Omental fat pad (tissue), 4 donors: Measurements from ENCODE around the gene GLTPD2. TPM values are rescaled to one million over a fixed set of nuclear protein-coding genes. Genes with fewer than 3 reads are reported as not detected.

Experiments used
- ATAC-seq: fragments of 150-250 bp; one replicate; pipeline ENCODE4 v1.9.1; 2016; ENCODE audit warnings: mild to moderate bottlenecking, moderate library complexity; ENCODE audit not compliant: low FRiP score
- DNase-seq: peaks from one replicate; pipeline ENCODE4 v3.0.0-alpha.2; 2019; ENCODE audit warnings: low spot score
- total RNA-seq, 4 donors: library from RNA; depleted of rRNA; stranded (reverse); fragments of >200 nt; gene quantifications; one replicate each; pipeline ENCODE4 v1.1.0, GENCODE V29; 2016
- TF ChIP-seq, protein P1 (sequence below), 3 donors: fragments of 450-650 bp; IDR thresholded peaks; one replicate each; pipeline ENCODE4 v1.5.1; 2016 to 2017; ENCODE audit warnings: antibody characterized with exemption in 3 of 3, mild to moderate bottlenecking in 3 of 3, moderate library complexity in 2 of 3

The GLTPD2 gene
- total RNA-seq, 4 donors from 2014 or later: not detected

DNA sequence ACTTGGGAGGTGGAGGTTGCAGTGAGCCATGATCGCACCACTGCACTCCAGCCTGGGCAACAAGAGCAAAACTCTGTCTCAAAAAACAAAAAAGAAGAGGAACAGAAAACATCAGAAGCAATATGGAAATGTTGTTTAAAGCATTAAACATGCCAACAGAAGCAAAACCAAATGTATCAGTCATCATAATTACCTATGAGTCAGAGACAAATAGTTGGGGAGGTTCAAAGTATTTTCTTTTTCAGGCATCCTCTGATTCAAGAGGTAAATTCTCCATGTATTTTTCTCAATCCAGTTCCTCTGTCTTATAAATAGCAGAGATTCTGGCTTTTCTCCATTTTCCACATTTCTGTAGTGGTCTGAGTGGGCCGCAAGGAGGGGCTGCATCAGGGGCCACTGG lies 19.1 kb upstream of the GLTPD2 start:
- DNase-seq: no peak
- TF ChIP-seq, protein P1, sequence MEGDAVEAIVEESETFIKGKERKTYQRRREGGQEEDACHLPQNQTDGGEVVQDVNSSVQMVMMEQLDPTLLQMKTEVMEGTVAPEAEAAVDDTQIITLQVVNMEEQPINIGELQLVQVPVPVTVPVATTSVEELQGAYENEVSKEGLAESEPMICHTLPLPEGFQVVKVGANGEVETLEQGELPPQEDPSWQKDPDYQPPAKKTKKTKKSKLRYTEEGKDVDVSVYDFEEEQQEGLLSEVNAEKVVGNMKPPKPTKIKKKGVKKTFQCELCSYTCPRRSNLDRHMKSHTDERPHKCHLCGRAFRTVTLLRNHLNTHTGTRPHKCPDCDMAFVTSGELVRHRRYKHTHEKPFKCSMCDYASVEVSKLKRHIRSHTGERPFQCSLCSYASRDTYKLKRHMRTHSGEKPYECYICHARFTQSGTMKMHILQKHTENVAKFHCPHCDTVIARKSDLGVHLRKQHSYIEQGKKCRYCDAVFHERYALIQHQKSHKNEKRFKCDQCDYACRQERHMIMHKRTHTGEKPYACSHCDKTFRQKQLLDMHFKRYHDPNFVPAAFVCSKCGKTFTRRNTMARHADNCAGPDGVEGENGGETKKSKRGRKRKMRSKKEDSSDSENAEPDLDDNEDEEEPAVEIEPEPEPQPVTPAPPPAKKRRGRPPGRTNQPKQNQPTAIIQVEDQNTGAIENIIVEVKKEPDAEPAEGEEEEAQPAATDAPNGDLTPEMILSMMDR (IDR thresholded peaks at IDR 0.05): no peak
- no peak for ATAC-seq

DNA sequence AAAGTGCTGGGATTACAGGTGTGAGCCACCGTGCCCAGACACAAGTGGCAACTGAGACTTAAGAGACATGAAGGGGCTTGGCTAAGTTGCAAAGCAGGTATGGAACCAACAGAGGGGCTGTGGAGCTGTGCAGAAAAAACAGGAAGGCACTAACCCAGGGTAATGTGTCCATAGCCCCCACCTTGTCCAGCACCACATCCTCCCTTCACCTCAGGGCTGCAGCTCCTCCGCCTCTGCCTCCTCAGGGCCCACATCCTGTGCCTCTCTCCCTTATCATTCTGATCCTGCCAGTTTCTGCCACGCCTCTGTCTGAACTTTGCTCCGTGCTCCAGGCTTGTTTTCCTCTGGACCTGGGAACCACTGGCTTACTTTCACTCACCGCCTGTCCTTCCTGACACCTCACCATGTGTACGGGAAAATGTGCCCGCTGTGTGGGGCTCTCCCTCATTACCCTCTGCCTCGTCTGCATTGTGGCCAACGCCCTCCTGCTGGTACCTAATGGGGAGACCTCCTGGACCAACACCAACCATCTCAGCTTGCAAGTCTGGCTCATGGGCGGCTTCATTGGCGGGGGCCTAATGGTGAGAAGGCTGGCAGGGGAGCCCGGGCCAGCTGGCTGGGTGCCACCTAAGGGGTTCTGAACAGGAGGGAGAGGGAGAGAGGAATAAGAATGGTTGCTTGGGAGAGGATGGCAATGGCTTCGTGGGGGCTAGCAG lies 17.1 kb upstream of the GLTPD2 start, which contains the start of gene TM4SF5:
TSS of gene TM4SF5 (plus strand) at position 368 of the 716 bp plus-strand sequence. CDS start at position 405, 37 bp downstream.
- TF ChIP-seq, protein P1 (IDR thresholded peaks at IDR 0.05): no peak
- ATAC-seq (no peak), DNase-seq (no peak)

DNA sequence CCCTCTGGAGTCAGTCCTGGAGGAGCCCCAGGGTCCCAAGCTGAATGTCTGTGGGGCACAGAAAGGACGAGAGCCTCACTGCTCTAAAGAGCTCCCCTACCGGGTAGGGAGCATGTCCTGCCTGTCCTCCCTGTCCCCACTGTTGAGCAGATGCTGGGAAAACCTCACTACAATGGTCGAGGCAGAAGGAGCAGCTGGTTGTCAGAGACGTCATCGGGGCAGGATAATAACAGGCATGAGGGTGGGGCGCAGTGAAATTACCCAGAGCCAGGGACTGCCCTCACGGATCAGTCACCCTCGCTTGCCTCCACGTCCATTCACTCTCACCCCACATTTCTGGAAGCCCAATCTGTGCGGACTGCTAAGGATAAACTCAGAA lies 16.5 kb upstream of the GLTPD2 start:
- TF ChIP-seq, protein P1 (IDR thresholded peaks at IDR 0.05): no peak
- no peak for DNase-seq
- no peak for ATAC-seq

DNA sequence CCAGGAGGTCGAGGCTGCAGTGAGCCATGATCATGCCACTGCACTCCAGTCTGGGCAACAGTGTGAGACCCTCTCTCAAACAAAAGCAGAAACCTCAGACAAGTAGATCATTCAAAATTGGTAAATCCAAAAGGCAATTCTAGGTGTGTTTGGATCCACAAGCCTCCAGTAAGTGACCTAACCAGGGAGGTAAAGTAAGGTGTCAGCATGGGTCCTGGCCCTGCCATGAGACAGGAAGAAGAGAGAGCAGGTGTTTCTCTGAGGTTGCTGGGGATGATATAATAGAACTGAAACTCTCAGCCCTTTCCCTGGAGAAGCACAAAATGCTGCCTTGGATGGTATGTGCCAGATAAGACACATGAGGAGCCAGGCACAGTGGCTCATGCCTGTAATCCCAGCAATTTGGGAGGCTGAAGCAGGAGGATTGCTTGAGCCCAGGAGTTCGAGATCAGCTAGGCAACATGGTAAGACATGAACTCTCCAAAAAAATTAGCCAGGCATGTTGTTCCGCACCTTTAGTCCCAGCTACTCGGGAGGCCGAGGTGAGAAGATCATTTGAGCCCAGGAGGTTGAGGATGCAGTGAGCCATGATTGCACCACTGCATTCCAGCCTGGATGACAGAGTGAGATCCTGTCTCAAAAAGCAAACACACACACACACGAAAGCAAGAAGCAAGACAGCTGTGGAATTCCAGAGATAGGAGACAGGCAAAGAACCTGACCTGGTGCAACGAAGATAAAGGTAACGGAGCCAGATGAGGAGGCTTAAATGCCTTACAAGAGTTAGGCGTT lies 10.6 kb upstream of the GLTPD2 start:
- DNase-seq (no peak), ATAC-seq (no peak)
- TF ChIP-seq, protein P1 (IDR thresholded peaks at IDR 0.05): no peak

DNA sequence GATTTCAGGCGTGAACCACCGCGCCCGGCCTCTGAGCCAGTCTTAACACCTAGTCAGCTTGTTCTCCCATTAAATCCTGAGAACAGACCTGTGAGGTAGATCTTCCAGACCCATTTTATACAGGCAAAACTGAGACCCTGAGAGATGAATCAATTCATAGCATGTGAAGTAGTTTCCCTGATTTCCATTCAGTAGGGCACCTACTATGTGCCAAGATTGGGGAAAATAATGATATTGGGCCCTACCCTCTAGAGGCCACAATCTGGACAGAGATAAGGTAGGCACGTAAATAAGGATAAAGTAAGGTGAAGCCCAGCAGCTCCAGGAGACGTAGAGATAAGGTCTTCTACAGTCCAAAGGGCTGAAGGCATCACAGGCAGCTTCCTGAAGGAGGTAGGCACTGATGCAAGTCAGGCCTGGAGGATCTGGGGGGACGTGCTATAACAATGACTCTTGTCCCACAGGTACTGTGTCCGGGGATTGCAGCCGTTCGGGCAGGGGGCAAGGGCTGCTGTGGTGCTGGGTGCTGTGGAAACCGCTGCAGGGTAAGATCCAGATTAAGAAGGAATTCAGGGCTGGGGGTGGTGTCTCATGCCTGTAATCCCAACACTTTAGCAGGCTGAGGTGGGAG lies 8.3 kb upstream of the GLTPD2 start:
- TF ChIP-seq, protein P1 (IDR thresholded peaks at IDR 0.05): no peak
- no peak for ATAC-seq
- no peak for DNase-seq

DNA sequence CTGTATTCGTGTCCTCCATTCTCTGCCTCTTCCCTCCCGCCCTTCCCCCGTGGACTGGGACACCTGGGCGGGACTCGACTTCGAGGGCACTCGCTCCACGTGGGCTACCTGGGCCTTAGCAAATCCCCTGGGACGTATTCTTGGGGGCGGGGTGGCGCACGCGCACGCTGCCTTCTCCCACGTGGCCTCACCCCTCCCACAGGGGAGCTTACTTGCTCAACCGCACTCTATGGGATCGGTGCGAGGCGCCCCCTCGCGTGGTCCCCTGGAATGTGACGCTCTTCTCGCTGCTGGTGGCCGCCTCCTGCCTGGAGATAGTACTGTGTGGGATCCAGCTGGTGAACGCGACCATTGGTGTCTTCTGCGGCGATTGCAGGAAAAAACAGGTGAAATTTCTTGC lies 6.1 kb upstream of the GLTPD2 start:
- TF ChIP-seq, protein P1 (IDR thresholded peaks at IDR 0.05): no peak
- ATAC-seq (no peak), DNase-seq (no peak)
